ENCODE data around the gene CD6.

Gene CD6

GRCh38 chr11:60971520-60971919 is at the start of gene CD6:
Gene CD6 (plus strand): TSS chr11:60971680. CDS start chr11:60971866, 186 bp downstream.
- Histone ChIP-seq H3K36me3 (ENCODE audit: control insufficient read depth in 1 of 2, insufficient read depth in 2 of 2, low read length in 2 of 2) (no peaks in the 10 kb centered on the region), H3K27me3 (ENCODE audit: control insufficient read depth in 1 of 2, insufficient read depth in 2 of 2, low read length in 2 of 2) (no peaks in the 10 kb centered on the region), H3K9me3 (ENCODE audit: control insufficient read depth in 1 of 2, low read length in 2 of 2) (no peaks in the 10 kb centered on the region), H3K9ac (ENCODE audit: low read depth in 1 of 2, low read length in 2 of 2) (peak within 1 kb of the TSS; percentile 31 to 51), H3K4me1 (ENCODE audit: control insufficient read depth in 1 of 2, insufficient read depth in 2 of 2, low read length in 2 of 2) (no peaks in the 10 kb centered on the region), H3K4me3 (ENCODE audit: low read depth in 1 of 2, low read length in 2 of 2) (peak within 1 kb of the TSS; percentile 44 to 53), H3K27ac (ENCODE audit: low read depth, low read length) (no peak within 1 kb of the TSS)

- peaks cover 11 to 27% of the 10 kb centered on the region in 2 donors for H3K27me3 ChIP-seq (ENCODE audit: control insufficient read depth in 1 of 2, insufficient read depth in 2 of 2, low read length in 2 of 2)
- no peak overlapping the region for H3K27ac ChIP-seq (ENCODE audit: low read depth, low read length)
- peaks cover 15 to 17% of the 10 kb centered on the region in 2 donors for H3K4me1 ChIP-seq (ENCODE audit: control insufficient read depth in 1 of 2, insufficient read depth in 2 of 2, low read length in 2 of 2)
- H3K9ac ChIP-seq (ENCODE audit: low read depth in 1 of 2, low read length in 2 of 2), result no peak overlapping the region
- H3K36me3 ChIP-seq (ENCODE audit: control insufficient read depth in 1 of 2, insufficient read depth in 2 of 2, low read length in 2 of 2), result peaks cover 10 to 35% of the 10 kb centered on the region in 2 donors
- H3K9me3 ChIP-seq (ENCODE audit: control insufficient read depth in 1 of 2, low read length in 2 of 2), result no peaks in the 10 kb centered on the region
- no peak overlapping the region for H3K4me3 ChIP-seq (ENCODE audit: low read depth in 1 of 2, low read length in 2 of 2)
These were observed 49.6 kb upstream of the CD6 start for GRCh38 chr11:60921777-60922335.

GRCh38 chr11:60922906-60923305 is 48.6 kb upstream of the CD6 start:
- no peak overlapping the region for H3K4me3 ChIP-seq (ENCODE audit: low read depth in 1 of 2, low read length in 2 of 2)
- H3K9ac ChIP-seq (ENCODE audit: low read depth in 1 of 2, low read length in 2 of 2), result no peak overlapping the region
- H3K27me3 ChIP-seq (ENCODE audit: control insufficient read depth in 1 of 2, insufficient read depth in 2 of 2, low read length in 2 of 2), result peaks cover 11 to 27% of the 10 kb centered on the region in 2 donors
- H3K36me3 ChIP-seq (ENCODE audit: control insufficient read depth in 1 of 2, insufficient read depth in 2 of 2, low read length in 2 of 2), result peaks cover 10 to 35% of the 10 kb centered on the region in 2 donors
- H3K4me1 ChIP-seq (ENCODE audit: control insufficient read depth in 1 of 2, insufficient read depth in 2 of 2, low read length in 2 of 2), result peaks cover 14 to 15% of the 10 kb centered on the region in 2 donors
- H3K27ac ChIP-seq (ENCODE audit: low read depth, low read length), result no peak overlapping the region
- no peaks in the 10 kb centered on the region for H3K9me3 ChIP-seq (ENCODE audit: control insufficient read depth in 1 of 2, low read length in 2 of 2)

- Histone ChIP-seq H3K9ac (ENCODE audit: low read depth in 1 of 2, low read length in 2 of 2) (no peak overlapping the region), H3K27me3 (ENCODE audit: control insufficient read depth in 1 of 2, insufficient read depth in 2 of 2, low read length in 2 of 2) (peaks cover 11 to 27% of the 10 kb centered on the region in 2 donors), H3K27ac (ENCODE audit: low read depth, low read length) (no peak overlapping the region), H3K9me3 (ENCODE audit: control insufficient read depth in 1 of 2, low read length in 2 of 2) (no peaks in the 10 kb centered on the region), H3K4me3 (ENCODE audit: low read depth in 1 of 2, low read length in 2 of 2) (no peak overlapping the region), H3K36me3 (ENCODE audit: control insufficient read depth in 1 of 2, insufficient read depth in 2 of 2, low read length in 2 of 2) (peaks cover 10 to 35% of the 10 kb centered on the region in 2 donors), H3K4me1 (ENCODE audit: control insufficient read depth in 1 of 2, insufficient read depth in 2 of 2, low read length in 2 of 2) (peaks cover 14 to 15% of the 10 kb centered on the region in 2 donors)
These were observed 48.2 kb upstream of the CD6 start for GRCh38 chr11:60923326-60923725.

GRCh38 chr11:60923800-60924109 is 47.7 kb upstream of the CD6 start:
- Histone ChIP-seq H3K4me1 (ENCODE audit: control insufficient read depth in 1 of 2, insufficient read depth in 2 of 2, low read length in 2 of 2) (peaks cover 14 to 15% of the 10 kb centered on the region in 2 donors), H3K4me3 (ENCODE audit: low read depth in 1 of 2, low read length in 2 of 2) (peak overlapping the region; percentile 47 to 60), H3K27me3 (ENCODE audit: control insufficient read depth in 1 of 2, insufficient read depth in 2 of 2, low read length in 2 of 2) (peaks cover 11 to 27% of the 10 kb centered on the region in 2 donors), H3K9me3 (ENCODE audit: control insufficient read depth in 1 of 2, low read length in 2 of 2) (no peaks in the 10 kb centered on the region), H3K27ac (ENCODE audit: low read depth, low read length) (no peak overlapping the region), H3K9ac (ENCODE audit: low read depth in 1 of 2, low read length in 2 of 2) (no peak overlapping the region), H3K36me3 (ENCODE audit: control insufficient read depth in 1 of 2, insufficient read depth in 2 of 2, low read length in 2 of 2) (peaks cover 10 to 35% of the 10 kb centered on the region in 2 donors)

- Histone ChIP-seq H3K27ac (ENCODE audit: low read depth, low read length) (no peak within 1 kb of the TSS), H3K36me3 (ENCODE audit: control insufficient read depth in 1 of 2, insufficient read depth in 2 of 2, low read length in 2 of 2) (peaks cover 10 to 35% of the 10 kb centered on the region in 2 donors), H3K4me3 (ENCODE audit: low read depth in 1 of 2, low read length in 2 of 2) (peak within 1 kb of the TSS; percentile 50 to 60), H3K9me3 (ENCODE audit: control insufficient read depth in 1 of 2, low read length in 2 of 2) (no peaks in the 10 kb centered on the region), H3K9ac (ENCODE audit: low read depth in 1 of 2, low read length in 2 of 2) (peak within 1 kb of the TSS in 1 of 2 donors; percentile 33), H3K27me3 (ENCODE audit: control insufficient read depth in 1 of 2, insufficient read depth in 2 of 2, low read length in 2 of 2) (peaks cover 11 to 27% of the 10 kb centered on the region in 2 donors), H3K4me1 (ENCODE audit: control insufficient read depth in 1 of 2, insufficient read depth in 2 of 2, low read length in 2 of 2) (peaks cover 14 to 15% of the 10 kb centered on the region in 2 donors)
These were observed 47.2 kb upstream of the CD6 start, which contains the start of gene TMEM132A for GRCh38 chr11:60924110-60924905. Gene TMEM132A (plus strand): TSS chr11:60924460. CDS start chr11:60924634, 174 bp downstream.

GRCh38 chr11:60924906-60925853 is 46.3 kb upstream of the CD6 start:
- H3K9ac ChIP-seq (ENCODE audit: low read depth in 1 of 2, low read length in 2 of 2), result peak overlapping the region in 1 of 2 donors; percentile 33
- H3K36me3 ChIP-seq (ENCODE audit: control insufficient read depth in 1 of 2, insufficient read depth in 2 of 2, low read length in 2 of 2), result peaks cover 10 to 28% of the 10 kb centered on the region in 2 donors
- H3K4me1 ChIP-seq (ENCODE audit: control insufficient read depth in 1 of 2, insufficient read depth in 2 of 2, low read length in 2 of 2), result peaks cover 14 to 15% of the 10 kb centered on the region in 2 donors
- no peak overlapping the region for H3K27ac ChIP-seq (ENCODE audit: low read depth, low read length)
- peak overlapping the region; percentile 50 to 60 for H3K4me3 ChIP-seq (ENCODE audit: low read depth in 1 of 2, low read length in 2 of 2)
- no peaks in the 10 kb centered on the region for H3K9me3 ChIP-seq (ENCODE audit: control insufficient read depth in 1 of 2, low read length in 2 of 2)
- H3K27me3 ChIP-seq (ENCODE audit: control insufficient read depth in 1 of 2, insufficient read depth in 2 of 2, low read length in 2 of 2), result peaks cover 11 to 27% of the 10 kb centered on the region in 2 donors

- Histone ChIP-seq H3K9ac (ENCODE audit: low read depth in 1 of 2, low read length in 2 of 2) (no peak overlapping the region), H3K27me3 (ENCODE audit: control insufficient read depth in 1 of 2, insufficient read depth in 2 of 2, low read length in 2 of 2) (peaks cover 11 to 27% of the 10 kb centered on the region in 2 donors), H3K9me3 (ENCODE audit: control insufficient read depth in 1 of 2, low read length in 2 of 2) (no peaks in the 10 kb centered on the region), H3K4me3 (ENCODE audit: low read depth in 1 of 2, low read length in 2 of 2) (no peak overlapping the region), H3K4me1 (ENCODE audit: control insufficient read depth in 1 of 2, insufficient read depth in 2 of 2, low read length in 2 of 2) (peaks cover 14 to 15% of the 10 kb centered on the region in 2 donors), H3K27ac (ENCODE audit: low read depth, low read length) (no peak overlapping the region), H3K36me3 (ENCODE audit: control insufficient read depth in 1 of 2, insufficient read depth in 2 of 2, low read length in 2 of 2) (peaks cover 4 to 22% of the 10 kb centered on the region in 2 donors)
These were observed 45.6 kb upstream of the CD6 start for GRCh38 chr11:60925868-60926267.

- peaks cover 11 to 27% of the 10 kb centered on the region in 2 donors for H3K27me3 ChIP-seq (ENCODE audit: control insufficient read depth in 1 of 2, insufficient read depth in 2 of 2, low read length in 2 of 2)
These were observed 45.0 kb upstream of the CD6 start for GRCh38 chr11:60926500-60926899.

More at GRCh38 chr11:60926500-60926899, 45.0 kb upstream of the CD6 start:
- Histone ChIP-seq H3K4me3 (ENCODE audit: low read depth in 1 of 2, low read length in 2 of 2) (no peak overlapping the region), H3K9me3 (ENCODE audit: control insufficient read depth in 1 of 2, low read length in 2 of 2) (no peaks in the 10 kb centered on the region), H3K4me1 (ENCODE audit: control insufficient read depth in 1 of 2, insufficient read depth in 2 of 2, low read length in 2 of 2) (peaks cover 14 to 15% of the 10 kb centered on the region in 2 donors), H3K36me3 (ENCODE audit: control insufficient read depth in 1 of 2, insufficient read depth in 2 of 2, low read length in 2 of 2) (peaks cover under 1 to 15% of the 10 kb centered on the region in 2 donors), H3K9ac (ENCODE audit: low read depth in 1 of 2, low read length in 2 of 2) (no peak overlapping the region), H3K27ac (ENCODE audit: low read depth, low read length) (no peak overlapping the region)

Measured in duodenal mucosa (tissue), 2 donors.